Stimulated activated CD8-positive, alpha-beta memory T cell treated with anti-CD3 and anti-CD28 coated beads, Interleukin-2, amount 100 ng/mL, for 48 hours (primary cell): ENCODE measurements around the gene ACTR3C.
"Not testable (repeated sequence)": the region's sequence is repeated elsewhere in the genome, so short reads cannot be mapped to it uniquely, and the experiment has no call there.

Experiments used
- DNase-seq, 2 donors: peaks; one replicate each; pipeline ENCODE4 v3.0.0-alpha.2; 2020; ENCODE audit warnings: low read depth in 2 of 2

The ACTR3C gene

GRCh38 chr7:150313870-150314269 is 9.5 kb downstream of the ACTR3C start:
- DNase-seq, result no peak

GRCh38 chr7:150313367-150313809 is 10.0 kb downstream of the ACTR3C start:
- no peak for DNase-seq

- DNase-seq, result not testable (repeated sequence)
Observed at GRCh38 chr7:150312649-150313366, 10.5 kb downstream of the ACTR3C start.

DNA sequence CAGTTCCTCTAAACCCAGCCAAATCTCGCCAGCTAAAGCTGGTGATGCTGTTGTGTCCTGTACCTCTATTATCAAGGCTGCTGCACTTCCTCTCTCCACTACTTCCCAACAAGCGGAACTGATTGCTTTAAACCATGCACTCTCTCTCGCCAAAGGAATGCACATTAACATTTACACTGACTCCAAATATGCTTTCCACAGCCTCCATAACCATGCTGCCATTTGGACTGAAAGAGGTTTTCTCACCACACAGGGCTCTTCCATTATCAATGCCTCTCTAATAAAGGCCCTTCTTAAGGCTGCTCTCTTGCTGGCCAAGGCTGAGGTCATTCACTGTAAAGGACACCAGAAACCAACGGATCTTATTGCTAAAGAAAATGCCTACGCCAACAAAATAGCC is 11.6 kb downstream of the ACTR3C start:
- no peak for DNase-seq

GRCh38 chr7:150311146-150311545 is 12.2 kb downstream of the ACTR3C start:
- no peak for DNase-seq

DNA sequence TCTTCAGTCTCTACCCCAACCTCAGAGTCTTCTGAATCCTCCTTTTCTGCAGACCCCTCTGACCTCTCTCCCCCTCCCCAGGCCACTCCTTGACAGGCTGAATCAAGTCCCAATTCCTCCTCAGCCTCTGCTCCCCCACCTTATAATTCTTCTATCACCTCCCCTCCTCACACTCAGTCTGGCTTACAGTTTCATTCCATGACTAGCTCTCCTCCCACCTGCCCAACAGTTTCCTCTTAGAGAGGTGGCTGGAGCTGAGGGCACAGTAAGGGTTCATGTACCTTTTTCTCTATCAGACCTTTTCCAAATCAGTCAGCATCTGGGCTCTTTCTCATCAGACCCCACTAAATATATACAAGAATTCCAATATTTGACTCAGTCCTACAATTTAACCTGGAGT is 14.8 kb downstream of the ACTR3C start:
- DNase-seq, result no peak

DNA sequence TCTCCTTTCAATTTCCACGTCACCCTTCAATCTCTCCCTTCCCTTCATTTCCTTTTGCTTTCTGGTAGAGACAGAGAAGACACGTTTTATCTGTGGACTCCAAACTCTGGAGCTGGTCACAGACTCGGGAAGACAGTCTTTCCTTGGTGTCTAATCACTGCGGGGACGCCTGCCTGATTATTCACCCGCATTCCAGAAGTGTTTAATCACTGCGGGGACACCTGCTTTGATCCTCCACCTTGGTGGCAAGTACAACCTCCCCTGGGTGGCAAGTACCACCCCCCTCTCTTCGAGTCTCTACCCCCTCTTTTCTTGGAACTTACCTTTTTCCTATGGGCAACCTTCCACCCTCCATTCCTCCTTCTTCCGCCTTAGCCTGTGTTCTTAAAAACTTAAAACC is 15.4 kb downstream of the ACTR3C start:
- DNase-seq, result no peak

- no peak for DNase-seq
Observed at GRCh38 chr7:150307129-150307528, 16.2 kb downstream of the ACTR3C start.

- DNase-seq, result not testable (repeated sequence)
Observed at GRCh38 chr7:150306377-150306776, 17.0 kb downstream of the ACTR3C start.

GRCh38 chr7:150305903-150306284 is 17.5 kb downstream of the ACTR3C start:
- not testable (repeated sequence) for DNase-seq

- DNase-seq, result not testable (repeated sequence)
Observed at GRCh38 chr7:150305259-150305902, 18.0 kb downstream of the ACTR3C start.

DNA sequence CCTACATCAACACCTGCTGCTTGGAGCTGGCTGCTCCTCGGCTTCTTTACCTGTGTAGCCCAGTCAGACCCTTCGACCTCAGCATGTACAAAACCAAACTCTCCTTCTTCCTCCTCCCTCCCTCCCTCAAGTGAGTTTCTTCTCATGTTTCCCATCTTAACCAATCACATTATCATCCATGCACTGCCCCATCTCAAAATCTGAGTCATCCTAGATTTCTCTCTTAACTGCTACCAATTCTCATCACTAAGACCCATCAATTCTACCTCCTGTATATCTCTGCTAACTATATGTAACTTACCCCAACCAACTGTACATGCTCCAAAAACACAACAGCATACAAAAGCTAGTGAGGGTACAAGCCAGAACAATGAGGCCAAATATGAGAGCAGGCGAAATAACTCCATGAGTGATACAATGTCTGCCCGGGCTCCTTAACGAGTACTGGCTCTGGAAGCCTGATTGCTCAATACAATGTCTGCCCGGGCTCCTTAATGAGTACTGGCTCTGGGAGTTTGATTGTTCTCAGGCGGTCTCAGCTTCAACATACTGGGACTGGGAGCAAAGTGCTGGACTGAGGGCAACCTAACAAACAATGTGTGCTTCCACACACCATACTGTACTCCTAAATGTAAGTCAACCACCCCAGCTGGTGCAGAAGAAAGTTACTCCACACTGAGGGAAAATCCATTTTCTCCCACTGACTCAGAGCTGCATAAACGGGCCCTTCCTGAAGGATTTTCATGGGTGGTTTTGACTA is 18.7 kb downstream of the ACTR3C start:
- DNase-seq, result not testable (repeated sequence)

GRCh38 chr7:150302908-150303310 is 20.4 kb downstream of the ACTR3C start:
- DNase-seq, result not testable (repeated sequence)

- not testable (repeated sequence) for DNase-seq
Observed at GRCh38 chr7:150297978-150298377, 25.4 kb downstream of the ACTR3C start.

DNA sequence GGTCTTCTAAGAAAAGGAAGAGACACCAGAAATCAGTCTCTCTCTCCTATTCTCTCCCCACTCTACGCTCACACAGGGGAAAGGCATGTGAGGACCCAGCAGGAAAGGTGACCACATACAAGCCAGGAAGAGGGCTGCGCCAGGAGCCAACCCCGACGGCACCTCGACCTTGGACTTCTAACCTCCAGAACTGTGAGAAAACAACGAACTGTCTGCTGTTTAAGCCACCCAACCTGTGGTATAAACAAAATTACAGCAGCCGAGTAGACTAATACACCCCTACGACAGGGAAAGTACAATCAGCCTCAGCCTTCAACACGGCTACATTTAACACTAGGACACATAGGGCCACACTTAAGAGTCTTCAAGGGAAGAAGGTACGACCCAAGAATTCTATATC is 26.5 kb downstream of the ACTR3C start:
- DNase-seq, result not testable (repeated sequence)

GRCh38 chr7:150295614-150296013 is 27.7 kb downstream of the ACTR3C start:
- not testable (repeated sequence) for DNase-seq

DNA sequence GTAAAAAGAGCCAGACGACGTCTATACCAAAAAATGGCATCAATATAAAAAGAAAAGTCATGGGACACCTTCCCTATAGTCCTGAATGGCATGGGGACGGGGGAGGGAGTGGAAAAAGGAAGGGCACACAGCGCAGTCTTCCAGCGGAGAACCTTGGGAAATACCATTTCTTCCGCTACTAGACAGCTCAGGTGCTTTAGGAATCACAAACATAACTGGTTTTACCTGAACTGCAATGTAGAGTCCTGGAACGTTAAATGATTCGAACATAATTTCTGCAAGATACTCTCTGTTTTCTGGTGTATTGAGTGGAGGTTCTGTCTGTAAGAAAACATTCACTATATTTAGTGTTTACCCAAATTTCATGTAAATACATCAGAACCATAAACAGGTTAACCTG is 28.3 kb downstream of the ACTR3C start:
- not testable (repeated sequence) for DNase-seq

- not testable (repeated sequence) for DNase-seq
Observed at GRCh38 chr7:150290317-150290716, 33.0 kb downstream of the ACTR3C start.

GRCh38 chr7:150288816-150289215 is 34.5 kb downstream of the ACTR3C start:
- not testable (repeated sequence) for DNase-seq

GRCh38 chr7:150287815-150288214 is 35.5 kb downstream of the ACTR3C start:
- DNase-seq, result not testable (repeated sequence)

- not testable (repeated sequence) for DNase-seq
Observed at GRCh38 chr7:150285849-150286754, 37.2 kb downstream of the ACTR3C start.
